Measurements from ENCODE around the gene FGD6.

DNA sequence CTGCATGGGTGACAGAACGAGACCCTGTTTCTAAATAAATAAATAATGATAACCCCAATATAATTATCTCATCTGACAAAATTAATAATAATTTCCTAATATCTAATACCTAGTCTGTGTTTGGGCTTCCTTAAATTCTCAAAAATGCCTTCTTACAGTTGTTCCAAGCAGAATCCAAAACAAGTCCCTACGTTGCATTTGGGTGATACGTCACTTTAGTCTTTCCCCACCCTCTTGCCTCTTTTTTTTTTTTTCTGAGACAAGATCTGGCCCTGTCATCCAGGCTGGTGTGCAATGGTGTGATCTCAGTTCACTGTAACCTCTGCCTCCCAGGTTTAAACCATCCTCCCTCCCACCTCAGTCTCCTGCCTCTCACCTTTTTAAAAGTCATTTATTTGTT is 27.1 kb upstream of the FGD6 start:
- TF ChIP-seq, protein P1, sequence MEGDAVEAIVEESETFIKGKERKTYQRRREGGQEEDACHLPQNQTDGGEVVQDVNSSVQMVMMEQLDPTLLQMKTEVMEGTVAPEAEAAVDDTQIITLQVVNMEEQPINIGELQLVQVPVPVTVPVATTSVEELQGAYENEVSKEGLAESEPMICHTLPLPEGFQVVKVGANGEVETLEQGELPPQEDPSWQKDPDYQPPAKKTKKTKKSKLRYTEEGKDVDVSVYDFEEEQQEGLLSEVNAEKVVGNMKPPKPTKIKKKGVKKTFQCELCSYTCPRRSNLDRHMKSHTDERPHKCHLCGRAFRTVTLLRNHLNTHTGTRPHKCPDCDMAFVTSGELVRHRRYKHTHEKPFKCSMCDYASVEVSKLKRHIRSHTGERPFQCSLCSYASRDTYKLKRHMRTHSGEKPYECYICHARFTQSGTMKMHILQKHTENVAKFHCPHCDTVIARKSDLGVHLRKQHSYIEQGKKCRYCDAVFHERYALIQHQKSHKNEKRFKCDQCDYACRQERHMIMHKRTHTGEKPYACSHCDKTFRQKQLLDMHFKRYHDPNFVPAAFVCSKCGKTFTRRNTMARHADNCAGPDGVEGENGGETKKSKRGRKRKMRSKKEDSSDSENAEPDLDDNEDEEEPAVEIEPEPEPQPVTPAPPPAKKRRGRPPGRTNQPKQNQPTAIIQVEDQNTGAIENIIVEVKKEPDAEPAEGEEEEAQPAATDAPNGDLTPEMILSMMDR (IDR thresholded peaks at IDR 0.05; ENCODE audit: insufficient read depth, low read length, poor library complexity, severe bottlenecking), result no peak
- TF ChIP-seq EZH2phosphoT487 (conservative IDR thresholded peaks at IDR 0.05; ENCODE audit: low read length), result no peak

Data from SU-DHL-6 (cell line).